ENCODE measurements around the gene IGSF8. TPM values are rescaled to one million over a fixed set of nuclear protein-coding genes. Genes with fewer than 3 reads are reported as not detected.

Gene IGSF8
- polyA plus RNA-seq, 1 donor from 2014 or later, result 27.3 TPM

- Histone ChIP-seq H3F3A (ENCODE audit: insufficient read depth, low read length, poor library complexity, severe bottlenecking) (no peaks in the 10 kb centered on the region), H3K9me2 (ENCODE audit: insufficient read depth, low read length) (no peaks in the 10 kb centered on the region), H3K36me3 (ENCODE audit: insufficient read depth, low read length) (no peaks in the 10 kb centered on the region), H3K4me2 (ENCODE audit: low read length) (no peak overlapping the region), H3K9me3 (ENCODE audit: low read length) (no peaks in the 10 kb centered on the region), H3K9ac (ENCODE audit: low read length) (no peak overlapping the region), H3K79me2 (replicated peaks; ENCODE audit: insufficient read depth, low read length) (no peaks in the 10 kb centered on the region), H4K20me1 (ENCODE audit: insufficient read depth) (no peaks in the 10 kb centered on the region), H2AFZ (ENCODE audit: low read depth, low read length) (no peak overlapping the region), H3K27me3 (ENCODE audit: insufficient read depth, low read depth, low read length) (no peaks in the 10 kb centered on the region), H3K4me3 (ENCODE audit: low read length) (no peak overlapping the region), H3K27ac (ENCODE audit: low read length) (no peak overlapping the region)
- TF ChIP-seq POLR2AphosphoS5 (IDR thresholded peaks at IDR 0.05) (no peak), EP300 (conservative IDR thresholded peaks at IDR 0.05; ENCODE audit: poor library complexity, severe bottlenecking) (no peak), RAD21 (conservative IDR thresholded peaks at IDR 0.05) (no peak), TAF1 (IDR thresholded peaks at IDR 0.05; ENCODE audit: low read depth) (no peak), REST (IDR thresholded peaks at IDR 0.05; ENCODE audit: borderline replicate concordance) (no peak), CTCF (IDR thresholded peaks at IDR 0.05; ENCODE audit: poor library complexity, severe bottlenecking) (no peak), EZH2 (IDR thresholded peaks at IDR 0.05; ENCODE audit: borderline replicate concordance, insufficient read depth, low read length, poor library complexity, severe bottlenecking) (no peak), SMC3 (conservative IDR thresholded peaks at IDR 0.05; ENCODE audit: poor library complexity) (no peak), MXI1 (conservative IDR thresholded peaks at IDR 0.05; ENCODE audit: poor library complexity, severe bottlenecking) (no peak)
Observed at GRCh38 chr1:160122978-160123495, 24.6 kb upstream of the IGSF8 start.

GRCh38 chr1:160121388-160121787, 23.0 kb upstream of the IGSF8 start:
- Histone ChIP-seq H3K9ac (ENCODE audit: low read length) (no peak overlapping the region), H3K27ac (ENCODE audit: low read length) (no peak overlapping the region), H3F3A (ENCODE audit: insufficient read depth, low read length, poor library complexity, severe bottlenecking) (no peaks in the 10 kb centered on the region), H3K36me3 (ENCODE audit: insufficient read depth, low read length) (no peaks in the 10 kb centered on the region), H3K27me3 (ENCODE audit: insufficient read depth, low read depth, low read length) (no peaks in the 10 kb centered on the region), H3K79me2 (replicated peaks; ENCODE audit: insufficient read depth, low read length) (no peaks in the 10 kb centered on the region), H3K4me2 (ENCODE audit: low read length) (no peak overlapping the region), H3K4me3 (ENCODE audit: low read length) (no peak overlapping the region), H4K20me1 (ENCODE audit: insufficient read depth) (no peaks in the 10 kb centered on the region), H3K9me2 (ENCODE audit: insufficient read depth, low read length) (no peaks in the 10 kb centered on the region), H3K9me3 (ENCODE audit: low read length) (no peaks in the 10 kb centered on the region), H2AFZ (ENCODE audit: low read depth, low read length) (no peak overlapping the region)
- TF ChIP-seq EZH2 (IDR thresholded peaks at IDR 0.05; ENCODE audit: borderline replicate concordance, insufficient read depth, low read length, poor library complexity, severe bottlenecking), result no peak
- TF ChIP-seq CTCF (IDR thresholded peaks at IDR 0.05; ENCODE audit: poor library complexity, severe bottlenecking), result no peak
- no peak for TF ChIP-seq RAD21 (conservative IDR thresholded peaks at IDR 0.05)
- no peak for TF ChIP-seq SMC3 (conservative IDR thresholded peaks at IDR 0.05; ENCODE audit: poor library complexity)
- no peak for TF ChIP-seq TAF1 (IDR thresholded peaks at IDR 0.05; ENCODE audit: low read depth)
- no peak for TF ChIP-seq EP300 (conservative IDR thresholded peaks at IDR 0.05; ENCODE audit: poor library complexity, severe bottlenecking)
- no peak for TF ChIP-seq MXI1 (conservative IDR thresholded peaks at IDR 0.05; ENCODE audit: poor library complexity, severe bottlenecking)
- no peak for TF ChIP-seq REST (IDR thresholded peaks at IDR 0.05; ENCODE audit: borderline replicate concordance)
- TF ChIP-seq POLR2AphosphoS5 (IDR thresholded peaks at IDR 0.05), result no peak
